Measurements from ENCODE around the gene JDP2.
"Not testable (repeated sequence)": the region's sequence is repeated elsewhere in the genome, so short reads cannot be mapped to it uniquely, and the experiment has no call there.

JDP2 gene, protein sequence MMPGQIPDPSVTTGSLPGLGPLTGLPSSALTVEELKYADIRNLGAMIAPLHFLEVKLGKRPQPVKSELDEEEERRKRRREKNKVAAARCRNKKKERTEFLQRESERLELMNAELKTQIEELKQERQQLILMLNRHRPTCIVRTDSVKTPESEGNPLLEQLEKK

DNA sequence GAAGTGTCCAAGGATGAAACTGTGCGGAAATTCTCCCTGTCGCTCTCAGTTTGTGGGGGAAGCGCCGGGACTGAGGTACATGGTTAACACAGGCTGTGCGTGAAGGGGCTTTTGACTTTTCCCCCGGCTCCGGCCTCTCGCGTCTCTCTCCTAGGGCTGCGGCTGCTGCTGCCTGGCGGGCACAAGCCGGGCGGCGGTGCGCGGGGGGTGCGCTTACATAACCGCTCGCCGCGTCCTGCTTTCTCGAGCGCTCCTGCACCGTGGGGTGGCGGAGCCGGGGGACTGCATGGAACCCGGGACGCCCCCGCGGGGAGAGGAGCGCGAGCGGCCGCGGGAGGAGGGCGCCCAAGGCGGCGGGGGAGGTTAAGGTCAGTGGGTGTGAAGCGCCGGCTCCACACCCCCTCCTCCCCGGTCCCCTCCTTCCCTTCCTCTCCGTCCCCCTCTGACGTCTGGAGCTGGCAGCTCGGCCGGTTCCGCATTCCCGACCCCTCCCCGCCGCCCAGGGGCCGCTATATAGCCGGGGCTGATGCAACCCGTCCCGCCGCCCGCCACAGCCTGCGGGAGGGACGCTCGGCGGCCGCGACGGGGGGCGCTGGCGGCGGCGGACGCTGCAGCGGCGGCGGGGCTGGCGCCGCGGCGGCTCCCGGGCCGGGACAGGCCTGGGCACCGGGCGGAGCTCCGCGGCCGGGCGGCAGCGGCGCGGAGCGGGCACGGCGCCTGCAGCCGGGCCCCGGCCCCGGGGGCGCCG is at the start of gene JDP2:
Gene JDP2, plus strand, starts transcription at position 541 of the 748 bp plus-strand sequence. CDS start 9,899 bp downstream, outside the sequence.
- no peak for DNase-seq

DNA sequence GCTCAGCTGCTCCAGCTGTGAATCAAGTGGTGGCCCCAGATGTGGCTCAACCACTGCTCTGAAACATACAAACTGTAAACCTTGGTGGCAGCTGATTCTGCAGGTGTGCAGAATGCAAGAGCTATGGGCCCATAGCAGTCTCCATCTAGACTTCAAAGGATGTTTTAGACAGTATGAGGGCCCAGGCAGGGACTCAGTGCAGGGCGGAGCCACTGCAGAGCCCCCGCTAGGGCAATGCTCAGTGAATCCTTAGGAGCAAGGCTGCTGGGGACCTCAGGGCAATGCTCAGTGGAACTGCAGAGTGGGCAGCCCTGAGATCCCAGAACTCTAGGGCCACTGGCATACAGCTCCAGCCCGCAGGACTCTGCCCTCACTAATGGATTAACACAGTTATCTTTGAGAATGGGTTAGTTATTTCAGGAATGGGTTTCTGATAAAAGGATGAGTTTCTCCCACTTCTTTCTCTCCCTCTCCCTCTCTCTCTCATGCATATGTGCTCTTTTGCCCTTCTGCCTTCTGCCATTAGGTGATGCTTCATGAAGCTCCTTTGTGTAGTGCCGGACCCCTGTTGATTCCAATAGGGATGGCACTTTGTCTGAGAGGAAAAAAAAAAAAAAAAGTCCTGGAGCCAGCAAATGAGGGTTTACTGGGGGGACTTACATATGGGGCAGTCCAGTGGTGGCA is 48.4 kb upstream of the JDP2 start:
- DNase-seq = no peak

DNA sequence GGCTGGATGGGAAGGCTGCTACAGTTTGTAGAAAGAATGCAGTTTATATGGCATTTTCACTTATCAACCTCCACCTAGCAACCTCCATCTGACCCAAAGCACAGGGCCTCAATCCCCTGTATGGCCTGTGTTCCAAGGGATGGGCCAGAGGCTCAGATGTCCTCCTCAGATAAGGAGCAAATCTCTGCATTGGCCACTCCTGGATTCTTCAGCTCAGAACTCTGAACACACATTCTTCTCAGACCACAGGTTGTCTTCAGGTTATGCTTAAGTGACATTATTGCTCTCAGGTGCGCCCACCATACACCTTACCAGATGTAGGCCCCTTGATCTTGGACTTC is 47.9 kb upstream of the JDP2 start:
- DNase-seq = no peak

- DNase-seq = no peak
These were observed 47.2 kb upstream of the JDP2 start for GRCh38 chr14:75380656-75381055.

- no peak for DNase-seq
These were observed 46.2 kb upstream of the JDP2 start for GRCh38 chr14:75381642-75382041.

GRCh38 chr14:75383219-75383618 is 44.6 kb upstream of the JDP2 start:
- not testable (repeated sequence) for DNase-seq

GRCh38 chr14:75383721-75384120 is 44.1 kb upstream of the JDP2 start:
- DNase-seq = no peak

DNA sequence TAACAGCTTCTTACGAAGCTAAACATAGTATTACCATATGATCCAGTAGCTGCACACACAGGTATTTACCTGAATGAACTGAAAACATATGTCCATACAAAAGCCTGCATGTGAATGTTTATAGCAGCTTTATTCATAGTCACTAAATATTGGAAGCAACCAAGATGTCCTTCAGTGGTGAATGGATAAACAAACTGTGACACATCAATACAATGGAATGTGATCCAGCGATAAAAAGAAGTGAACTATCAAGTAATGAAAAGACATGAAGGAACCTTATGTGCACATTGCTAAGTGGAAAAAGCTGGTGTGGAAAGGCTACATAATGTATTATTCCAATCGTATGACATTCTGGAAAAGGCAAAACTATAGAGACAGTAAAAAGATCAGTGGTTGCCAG is 38.1 kb upstream of the JDP2 start:
- no peak for DNase-seq

- DNase-seq = no peak
These were observed 37.6 kb upstream of the JDP2 start for GRCh38 chr14:75390183-75390582.

DNA sequence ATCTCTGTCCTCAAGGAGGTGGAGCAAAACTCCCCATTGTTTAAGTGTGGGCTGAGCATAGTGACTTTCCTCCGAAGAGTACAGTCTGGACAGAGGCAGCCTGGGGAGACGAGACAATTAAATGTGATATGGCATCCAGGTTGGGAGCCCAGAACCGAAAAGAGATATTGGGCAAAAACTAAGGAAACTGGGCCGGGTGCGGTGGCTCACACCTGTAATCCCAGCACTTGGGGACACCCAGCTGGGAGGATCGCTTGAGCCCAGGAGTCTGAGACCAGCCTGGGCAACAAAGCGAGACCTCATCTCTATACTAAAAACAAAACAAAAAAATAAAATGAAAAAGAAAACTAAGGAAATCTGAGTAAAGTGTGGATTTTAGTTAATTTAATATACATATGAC is 35.9 kb upstream of the JDP2 start:
- DNase-seq = no peak

DNA sequence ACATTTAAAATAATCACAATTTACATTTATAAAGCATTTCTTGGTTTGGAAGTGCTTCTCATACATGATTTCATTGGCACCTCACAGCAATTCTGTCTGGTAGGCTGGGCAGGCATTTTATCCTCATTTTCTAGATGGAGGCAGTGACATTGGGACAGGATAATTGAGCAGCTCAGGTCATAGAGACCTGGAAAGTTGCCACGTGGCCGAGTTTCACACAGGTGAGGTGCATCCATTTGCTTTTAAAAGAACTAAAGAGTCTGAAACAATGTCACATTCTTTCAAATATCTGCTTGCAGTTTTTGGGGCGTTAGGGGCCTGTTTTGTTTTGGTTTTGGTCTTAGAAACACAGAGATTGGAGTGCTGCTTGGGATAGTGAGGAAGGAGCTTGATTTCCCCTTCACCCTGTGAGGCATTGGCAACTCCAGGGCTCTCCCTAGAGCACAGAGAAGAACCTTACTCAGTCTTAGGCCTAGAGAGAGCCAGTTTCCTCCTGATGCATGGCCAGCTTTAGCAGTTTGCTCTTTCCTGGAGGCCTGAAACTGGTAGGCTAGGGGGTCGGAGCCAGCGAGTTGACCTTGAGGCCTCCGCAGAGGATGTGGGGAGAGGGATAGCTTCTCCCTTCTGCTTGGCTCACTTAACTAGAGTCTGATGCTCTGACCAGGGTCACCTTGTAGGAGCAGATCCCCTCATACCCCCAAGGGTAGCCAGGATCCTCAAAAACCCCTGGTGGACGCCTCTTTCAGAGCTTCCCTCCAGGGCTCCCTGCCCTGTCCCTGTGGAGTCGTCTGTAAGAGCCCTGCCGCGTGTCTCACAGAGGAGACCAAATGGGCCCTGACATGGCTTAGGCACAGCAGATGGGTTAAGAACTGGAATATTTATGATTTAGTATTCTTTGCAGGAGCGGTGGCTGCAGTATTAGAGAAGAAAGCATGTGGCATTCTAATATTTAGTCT is 34.9 kb upstream of the JDP2 start:
- DNase-seq = no peak

DNA sequence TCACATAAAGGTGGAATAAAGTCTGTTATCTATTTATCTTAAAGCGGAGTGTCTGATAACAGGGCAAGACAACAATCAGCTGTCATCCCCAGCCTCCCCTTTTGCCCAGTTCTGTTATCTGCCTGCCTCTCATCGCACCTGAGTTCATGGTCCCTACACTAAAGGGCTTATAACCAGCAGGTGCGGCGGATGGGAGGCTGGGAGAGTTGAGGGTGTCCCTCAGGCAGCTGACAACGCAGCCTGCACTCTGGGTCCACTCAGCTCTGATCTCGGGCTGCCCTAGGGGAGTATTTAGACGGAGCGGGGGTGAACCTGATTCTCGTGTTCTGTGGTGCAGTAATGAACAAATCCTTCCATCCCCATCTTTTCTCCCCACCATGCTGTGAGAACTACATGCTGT is 34.0 kb upstream of the JDP2 start:
- DNase-seq = no peak

DNA sequence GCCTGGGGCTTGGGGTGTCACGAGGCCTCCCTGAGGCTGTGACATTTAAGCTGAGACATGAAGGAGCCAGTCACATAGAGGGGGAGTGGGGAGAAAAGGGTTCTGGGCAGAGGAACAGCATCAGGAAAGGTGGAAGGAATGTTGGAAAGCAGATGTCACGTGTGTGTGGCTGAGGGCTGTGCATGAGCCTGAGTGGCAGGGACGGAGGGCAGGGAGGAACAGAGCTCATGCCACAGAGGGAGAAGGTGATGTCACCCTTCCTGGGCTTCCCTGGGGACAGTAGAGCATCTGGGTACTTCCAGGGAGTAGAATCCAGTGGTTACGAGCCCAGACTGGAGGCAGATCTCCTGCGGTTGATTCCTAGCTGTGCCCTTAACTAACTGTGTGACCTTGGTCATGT is 32.0 kb upstream of the JDP2 start:
- no peak for DNase-seq

GRCh38 chr14:75399321-75399720 is 28.5 kb upstream of the JDP2 start:
- no peak for DNase-seq

- DNase-seq = peak; percentile 88
These were observed 27.7 kb upstream of the JDP2 start for GRCh38 chr14:75399843-75400775.

GRCh38 chr14:75401361-75401760 is 26.5 kb upstream of the JDP2 start:
- DNase-seq = no peak

DNA sequence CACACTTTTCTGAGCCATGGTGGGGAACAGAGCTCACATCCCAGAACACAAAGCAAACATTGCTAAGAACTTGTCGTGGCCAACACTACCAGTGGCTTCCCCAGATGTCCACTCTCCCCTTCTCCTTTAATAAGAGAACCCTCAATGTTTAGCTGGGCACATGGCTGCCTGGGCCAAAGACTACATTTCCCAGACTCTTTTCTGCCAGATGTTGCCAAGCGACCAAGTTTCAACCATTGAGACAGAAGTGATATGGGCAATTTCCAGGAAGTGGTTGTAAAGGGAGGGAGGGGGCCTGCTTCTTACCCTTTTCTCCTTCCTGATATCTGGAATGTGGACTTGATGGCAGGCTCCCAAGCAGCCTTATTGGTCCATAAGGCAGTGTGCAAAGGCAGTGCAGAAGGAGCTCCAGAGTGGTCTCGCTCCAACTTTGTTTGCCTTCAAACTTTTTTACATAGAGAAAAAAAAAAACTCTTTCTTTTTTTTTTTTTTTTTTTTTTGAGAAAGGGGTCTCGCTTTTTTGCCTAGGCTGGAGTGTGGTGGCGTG is 24.9 kb upstream of the JDP2 start:
- no peak for DNase-seq

DNA sequence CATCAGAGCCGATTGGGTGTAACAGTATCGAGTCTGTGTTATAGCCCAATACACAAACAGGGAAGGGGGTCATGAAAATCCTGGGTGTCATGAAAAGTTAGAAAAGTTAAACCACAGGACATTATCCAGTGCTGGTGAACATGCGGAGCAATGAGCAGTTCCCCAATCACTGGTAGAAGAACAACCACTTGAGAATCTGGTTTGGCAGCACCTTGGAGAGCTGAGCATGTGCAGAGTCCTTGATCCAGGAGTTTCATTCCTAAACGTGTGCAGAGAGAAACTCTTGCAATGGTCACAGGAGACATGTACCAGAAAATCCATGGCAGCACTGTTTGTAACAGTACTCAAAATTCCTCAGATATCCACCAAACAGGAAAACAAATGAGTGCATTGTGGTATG is 23.0 kb upstream of the JDP2 start:
- no peak for DNase-seq

DNA sequence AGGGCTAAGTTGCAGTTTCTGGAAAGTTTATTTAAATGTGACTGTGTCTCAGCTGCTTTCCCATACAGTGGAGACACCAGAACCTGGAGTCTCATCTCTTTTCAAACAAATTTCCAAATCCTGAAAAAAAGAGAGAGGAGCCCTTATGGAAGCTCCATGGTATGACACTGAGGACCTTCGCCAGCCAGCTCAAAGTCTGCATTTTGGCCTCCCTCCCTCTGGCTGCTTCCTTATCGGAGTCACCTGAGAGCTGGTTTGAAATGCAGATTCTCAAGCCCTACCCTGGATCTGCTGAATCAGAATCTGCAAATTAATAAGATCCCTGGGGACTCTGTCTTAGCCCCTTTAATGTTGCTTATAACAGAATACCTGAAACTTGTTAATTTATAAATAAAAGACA is 21.7 kb upstream of the JDP2 start:
- no peak for DNase-seq

- DNase-seq = no peak
These were observed 21.0 kb upstream of the JDP2 start for GRCh38 chr14:75406856-75407255.

DNA sequence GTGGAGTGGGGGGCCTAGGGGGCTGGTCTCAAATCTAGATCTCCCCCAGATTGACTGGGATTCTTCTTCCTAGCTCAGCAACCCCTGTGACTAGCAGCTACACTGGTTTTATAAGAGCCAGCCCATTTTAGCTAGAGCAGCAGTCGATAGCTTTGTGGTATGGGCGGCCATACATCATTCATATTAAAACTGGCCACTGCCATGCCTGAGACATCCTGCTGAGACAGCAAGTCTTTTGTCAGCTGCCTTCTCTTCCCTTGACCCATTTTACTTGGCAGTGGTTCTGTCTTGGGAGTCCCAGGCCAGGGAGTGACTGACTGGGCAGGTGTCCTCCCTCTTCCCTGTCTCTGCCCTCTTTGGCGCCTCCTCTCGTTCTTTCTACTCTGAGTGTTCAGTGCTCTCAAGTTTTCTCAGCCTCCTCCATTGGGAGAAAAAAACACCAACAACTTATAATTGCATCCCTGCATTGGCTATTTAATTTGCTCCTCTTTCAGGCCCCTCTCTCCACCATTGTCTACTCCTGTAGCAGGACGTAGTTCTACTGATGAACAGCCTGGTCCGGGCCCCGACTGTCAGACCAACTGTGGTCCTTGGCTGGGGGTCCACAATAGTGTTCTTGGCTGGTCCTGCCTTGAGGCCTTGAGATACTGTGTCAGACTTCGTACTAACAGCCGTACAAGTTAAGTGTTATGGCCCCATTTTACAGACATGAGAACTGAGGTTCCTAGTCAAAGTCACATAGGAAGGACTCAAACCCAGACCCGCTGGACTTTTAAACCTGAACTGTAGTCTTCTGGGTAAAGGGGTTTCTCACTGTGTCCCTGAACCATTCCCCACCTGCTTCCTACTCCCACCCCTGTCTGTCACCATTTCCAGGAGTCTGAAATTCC is 18.3 kb upstream of the JDP2 start:
- DNase-seq = no peak
